GM19043 (cell line): Measurements from ENCODE around the gene CHMP3.
"Not testable (repeated sequence)": the region's sequence is repeated elsewhere in the genome, so short reads cannot be mapped to it uniquely, and the experiment has no call there.

Source experiments
- ATAC-seq: cut with Tn5 transposase; IDR thresholded peaks from one replicate; pipeline ENCODE4 v1.9.1; 2021; ENCODE audit warnings: low read depth; ENCODE audit not compliant: unreplicated experiment

CHMP3 gene

GRCh38 chr2:86549963-86550725, 13.1 kb downstream of the CHMP3 start:
- ATAC-seq = not testable (repeated sequence)

- not testable (repeated sequence) for ATAC-seq
These were observed 13.8 kb downstream of the CHMP3 start for GRCh38 chr2:86549440-86549839.

- ATAC-seq = not testable (repeated sequence)
These were observed 14.3 kb downstream of the CHMP3 start for GRCh38 chr2:86548913-86549396.

GRCh38 chr2:86548165-86548912, 14.9 kb downstream of the CHMP3 start:
- not testable (repeated sequence) for ATAC-seq

GRCh38 chr2:86545296-86545924, 17.8 kb downstream of the CHMP3 start:
- not testable (repeated sequence) for ATAC-seq

- not testable (repeated sequence) for ATAC-seq
These were observed 18.8 kb downstream of the CHMP3 start for GRCh38 chr2:86544278-86545099.

GRCh38 chr2:86543793-86544192, 19.4 kb downstream of the CHMP3 start:
- ATAC-seq = no peak

- no peak for ATAC-seq
These were observed 19.9 kb downstream of the CHMP3 start for GRCh38 chr2:86543335-86543734.

GRCh38 chr2:86542814-86543213, 20.4 kb downstream of the CHMP3 start:
- no peak for ATAC-seq

GRCh38 chr2:86541334-86541733, 21.9 kb downstream of the CHMP3 start:
- ATAC-seq = no peak

GRCh38 chr2:86533589-86533988, 29.7 kb downstream of the CHMP3 start:
- ATAC-seq = no peak

GRCh38 chr2:86525421-86526340, 37.6 kb downstream of the CHMP3 start:
- no peak for ATAC-seq

GRCh38 chr2:86523491-86523890, 39.8 kb downstream of the CHMP3 start:
- ATAC-seq = no peak

- ATAC-seq = no peak
These were observed 40.5 kb downstream of the CHMP3 start for GRCh38 chr2:86522711-86523110.

GRCh38 chr2:86521922-86522321, 41.3 kb downstream of the CHMP3 start:
- no peak for ATAC-seq

- ATAC-seq = no peak
These were observed 43.1 kb downstream of the CHMP3 start for GRCh38 chr2:86520153-86520552.

GRCh38 chr2:86519349-86519748, 43.9 kb downstream of the CHMP3 start:
- no peak for ATAC-seq

- ATAC-seq = no peak
These were observed 44.8 kb downstream of the CHMP3 start for GRCh38 chr2:86518481-86518880.

- no peak for ATAC-seq
These were observed 49.1 kb downstream of the CHMP3 start for GRCh38 chr2:86513948-86514660.
